NCI-H82 (cell line): ENCODE data around the gene SNRNP200.

ENCODE experiments used
- DNase-seq: peaks from one replicate; lab custom pipeline; 2025; lab: John Stamatoyannopoulos, UW

The SNRNP200 gene

DNA sequence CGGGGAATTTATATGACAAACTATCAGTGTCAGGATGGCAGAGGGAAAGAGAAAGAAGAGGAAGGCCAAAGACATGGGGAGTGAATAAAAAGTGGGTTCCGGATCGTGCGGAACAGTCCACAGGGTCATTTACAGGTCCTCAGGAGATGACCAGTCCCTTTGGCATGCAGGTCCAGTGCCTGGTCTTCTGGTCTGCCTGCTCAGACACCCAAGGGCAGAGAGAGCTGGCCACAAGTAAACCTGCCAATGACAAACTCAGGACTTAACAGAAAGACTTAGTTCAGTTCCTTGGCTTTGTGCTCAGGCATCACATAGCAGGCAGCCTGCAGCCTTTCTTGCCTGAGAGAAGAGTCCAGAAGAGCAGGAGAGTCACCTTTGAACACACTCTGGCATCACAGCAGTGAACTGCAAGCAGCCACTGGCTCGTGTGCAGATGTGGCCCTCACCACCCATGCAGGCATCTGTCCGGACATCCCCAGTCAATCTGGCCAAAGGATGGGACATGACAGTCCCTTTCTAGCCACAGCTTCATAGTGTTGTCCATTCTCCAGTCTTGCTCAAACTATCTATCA lies 53.5 kb downstream of the SNRNP200 start:
- DNase-seq, result peak; percentile 39

DNA sequence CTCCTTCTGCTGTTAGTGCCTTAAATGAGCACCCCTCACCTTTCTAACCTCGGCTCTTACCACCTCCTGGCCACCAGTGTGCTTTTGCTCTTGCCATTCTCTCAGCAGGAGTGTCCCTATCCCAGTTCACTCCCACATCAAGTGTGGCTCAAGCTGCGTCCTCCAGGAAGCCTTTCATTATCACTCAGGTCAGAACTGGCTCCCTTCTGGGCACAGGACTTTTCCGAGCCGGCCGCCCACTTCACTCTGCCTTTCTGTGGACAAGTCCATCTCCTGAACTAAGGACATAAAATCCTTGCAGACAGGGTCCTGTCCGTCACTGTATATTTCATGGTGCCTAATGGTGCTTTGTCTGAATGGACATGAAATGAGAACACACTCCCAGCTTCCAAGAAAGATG lies 55.2 kb downstream of the SNRNP200 start:
- DNase-seq, result no peak

DNA sequence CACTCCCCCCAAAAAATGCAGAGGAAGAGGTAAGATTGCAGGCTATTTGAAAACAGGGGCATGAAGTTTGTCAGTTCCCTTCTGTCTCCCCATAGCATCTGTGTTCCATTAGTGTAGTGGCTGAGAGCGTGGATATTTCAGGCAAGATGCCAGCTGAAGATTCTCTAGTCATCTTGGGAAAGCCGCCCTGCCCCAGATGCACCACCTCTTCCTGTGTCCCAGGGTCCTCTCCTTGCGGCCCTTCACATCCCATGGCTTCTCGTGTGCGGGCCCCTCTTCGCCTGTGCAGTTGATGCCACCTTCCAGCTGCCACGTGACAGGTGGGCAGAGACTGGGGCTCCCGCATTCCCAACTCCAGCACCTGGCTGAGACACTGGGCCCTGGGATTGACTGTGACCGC lies 55.7 kb downstream of the SNRNP200 start:
- DNase-seq, result no peak

DNA sequence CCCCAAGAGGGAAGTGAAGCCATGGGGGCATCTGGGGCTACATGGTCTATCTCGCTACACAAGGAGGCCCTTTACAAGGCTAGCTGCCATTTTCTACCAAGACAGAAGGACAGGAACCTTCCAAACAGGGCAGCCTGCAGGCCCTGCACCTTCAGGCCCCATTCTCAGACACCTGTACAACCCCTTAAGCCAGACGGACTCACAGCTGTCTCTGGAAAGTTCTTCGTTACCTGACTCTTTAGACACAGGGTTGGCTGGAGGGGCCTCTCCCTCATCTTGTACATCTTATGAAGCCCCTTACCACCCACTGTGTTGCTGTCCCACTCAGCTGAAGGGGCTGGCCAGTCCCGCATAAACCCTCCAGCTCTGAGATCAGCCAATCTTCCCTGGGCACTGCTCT lies 56.7 kb downstream of the SNRNP200 start:
- DNase-seq, result no peak

DNA sequence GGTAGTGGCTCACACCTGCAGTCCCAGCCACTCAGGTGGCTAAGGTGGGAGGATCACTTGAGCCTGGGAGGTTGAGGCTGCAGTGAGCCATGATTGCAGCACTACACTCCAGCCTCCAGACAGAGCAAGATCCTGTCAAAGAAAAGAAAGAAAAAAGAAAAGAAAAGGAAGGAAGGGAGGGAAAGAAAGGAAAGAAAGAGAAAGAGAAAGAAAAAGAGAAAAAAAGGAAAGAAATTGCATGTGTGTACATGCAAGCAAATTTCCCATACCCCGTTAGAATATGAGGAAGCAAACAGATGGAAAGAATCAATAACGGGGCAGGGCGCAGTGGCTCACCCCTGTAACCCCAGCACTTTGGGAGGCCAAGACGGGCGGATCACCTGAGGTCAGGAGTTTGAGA lies 57.5 kb downstream of the SNRNP200 start:
- no peak for DNase-seq

DNA sequence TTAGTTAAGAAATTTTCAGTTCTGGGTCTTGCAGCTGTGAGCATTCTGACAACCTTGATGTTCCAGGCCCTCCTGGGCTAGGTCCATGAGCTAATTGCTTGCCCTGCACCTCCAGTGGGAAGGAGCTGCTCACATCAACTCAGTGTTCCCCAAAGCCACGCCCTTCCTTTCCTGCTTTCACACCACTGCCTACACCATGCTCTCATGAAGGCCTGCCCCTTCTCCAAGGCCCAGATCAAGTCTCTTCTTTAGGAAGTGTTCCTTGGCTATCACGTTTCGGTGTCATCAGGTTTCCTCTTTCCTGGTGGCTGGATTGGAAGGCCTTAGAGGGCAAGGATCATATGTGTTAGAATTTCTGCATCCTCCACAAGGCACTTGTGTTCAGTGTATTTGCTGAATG lies 58.3 kb downstream of the SNRNP200 start:
- no peak for DNase-seq

DNA sequence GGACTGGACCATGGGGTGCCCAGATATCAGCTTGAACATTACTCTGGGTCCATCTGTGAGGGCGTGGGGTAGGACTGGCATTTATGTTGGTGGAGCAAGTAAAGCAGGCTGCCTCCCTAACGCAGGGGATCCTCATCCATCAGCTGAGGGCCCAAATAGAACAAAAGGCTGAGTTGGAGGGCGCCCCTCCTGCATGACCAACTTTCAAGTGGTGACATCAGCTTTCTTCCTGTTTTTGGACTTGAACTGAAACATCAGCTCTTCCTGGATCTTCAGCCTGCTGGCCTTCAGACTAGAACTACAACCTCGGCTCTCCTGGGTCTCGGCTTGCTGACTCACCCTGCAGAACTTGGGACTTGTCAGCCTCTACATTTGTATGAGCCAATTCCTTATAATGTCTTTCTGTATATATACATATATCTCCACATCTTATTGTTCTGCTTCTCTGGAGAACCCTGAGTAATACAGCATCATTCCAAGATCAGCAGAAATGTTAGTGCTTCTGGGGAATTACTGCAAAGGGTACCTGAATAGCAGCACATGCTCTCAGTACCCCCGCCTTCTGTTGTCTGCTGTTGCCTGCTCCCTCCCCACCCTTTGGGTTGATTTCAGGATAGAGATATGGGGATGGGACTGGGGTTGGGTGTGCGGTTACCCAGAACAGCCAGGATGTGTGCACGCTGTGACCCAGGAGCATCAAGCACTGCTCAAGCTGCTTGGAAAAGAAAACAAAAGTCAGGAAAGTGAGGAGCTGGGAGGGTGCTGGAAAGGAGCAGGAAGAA lies 59.5 kb downstream of the SNRNP200 start:
- DNase-seq, result no peak

DNA sequence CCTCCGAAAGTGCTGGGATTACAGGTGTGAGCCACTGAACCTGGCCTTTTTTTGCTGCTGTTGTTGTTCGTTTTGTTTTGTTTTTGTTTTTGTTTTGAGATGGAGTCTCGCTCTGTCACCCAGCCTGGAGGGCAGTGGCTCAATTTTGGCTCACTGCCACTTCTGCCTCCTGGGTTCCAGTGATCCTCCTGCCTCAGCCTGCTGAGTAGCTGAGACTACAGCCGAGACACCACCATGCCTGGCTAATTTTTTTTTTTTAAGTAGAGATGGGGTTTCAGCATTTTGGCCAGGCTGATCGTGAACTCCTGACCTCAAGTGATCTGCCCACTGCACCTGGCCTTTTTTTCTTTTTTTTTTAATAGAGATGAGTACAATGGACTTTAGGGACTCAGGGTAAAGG lies 61.5 kb downstream of the SNRNP200 start:
- no peak for DNase-seq

DNA sequence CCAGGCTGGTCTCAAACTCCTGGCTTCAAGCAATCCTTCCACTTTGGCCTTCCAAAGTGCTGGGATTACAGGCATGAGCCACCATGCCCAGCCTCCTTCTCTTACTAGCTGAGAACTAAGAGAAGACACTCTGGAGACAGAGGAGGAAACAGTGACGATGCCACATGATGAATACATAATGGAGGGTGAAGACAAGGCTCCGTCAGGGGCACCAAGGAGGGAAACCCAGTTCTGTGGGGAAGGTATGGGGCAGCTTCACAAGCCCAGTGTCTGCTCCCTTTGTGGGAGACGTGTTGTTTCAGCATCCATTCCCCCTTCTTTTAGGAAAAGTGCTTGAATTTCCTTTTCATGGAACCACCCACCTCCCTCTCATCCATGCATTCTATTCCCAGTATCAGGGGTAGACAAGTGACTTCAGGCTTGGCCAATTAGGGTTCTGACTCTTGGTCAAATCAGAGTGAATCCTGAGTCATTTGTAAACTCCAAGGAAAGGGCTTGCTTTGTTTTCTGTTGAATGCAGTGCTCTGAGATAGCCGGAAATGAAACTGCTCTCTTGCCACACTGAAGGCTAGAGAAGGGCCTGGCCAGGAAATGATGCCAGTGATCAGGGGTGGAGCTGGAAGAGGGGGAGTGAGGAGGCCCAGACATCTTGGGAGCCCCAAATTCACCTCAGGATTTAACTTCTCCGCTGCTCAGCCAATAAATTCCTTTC lies 63.3 kb downstream of the SNRNP200 start:
- no peak for DNase-seq

DNA sequence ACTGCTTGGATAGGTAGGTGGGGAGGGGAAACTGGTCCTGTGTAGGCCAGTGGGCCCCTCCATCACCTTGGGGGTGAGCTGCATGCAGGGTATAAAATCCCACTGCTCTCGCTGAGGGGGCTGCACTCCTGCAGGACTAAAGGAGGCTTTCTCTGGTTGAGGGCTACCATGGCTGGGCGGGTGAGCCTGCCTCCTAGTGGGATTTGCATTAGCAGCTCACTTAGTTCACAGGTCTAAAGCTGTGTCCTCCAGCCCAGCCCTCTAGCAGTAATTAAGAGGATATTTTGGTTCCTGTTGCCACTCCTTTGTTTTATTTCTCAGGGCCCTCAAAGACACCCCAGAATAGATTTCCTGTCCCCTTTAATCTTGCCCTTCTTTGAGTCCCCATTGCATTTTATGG lies 64.1 kb downstream of the SNRNP200 start:
- peak; percentile 22 for DNase-seq

DNA sequence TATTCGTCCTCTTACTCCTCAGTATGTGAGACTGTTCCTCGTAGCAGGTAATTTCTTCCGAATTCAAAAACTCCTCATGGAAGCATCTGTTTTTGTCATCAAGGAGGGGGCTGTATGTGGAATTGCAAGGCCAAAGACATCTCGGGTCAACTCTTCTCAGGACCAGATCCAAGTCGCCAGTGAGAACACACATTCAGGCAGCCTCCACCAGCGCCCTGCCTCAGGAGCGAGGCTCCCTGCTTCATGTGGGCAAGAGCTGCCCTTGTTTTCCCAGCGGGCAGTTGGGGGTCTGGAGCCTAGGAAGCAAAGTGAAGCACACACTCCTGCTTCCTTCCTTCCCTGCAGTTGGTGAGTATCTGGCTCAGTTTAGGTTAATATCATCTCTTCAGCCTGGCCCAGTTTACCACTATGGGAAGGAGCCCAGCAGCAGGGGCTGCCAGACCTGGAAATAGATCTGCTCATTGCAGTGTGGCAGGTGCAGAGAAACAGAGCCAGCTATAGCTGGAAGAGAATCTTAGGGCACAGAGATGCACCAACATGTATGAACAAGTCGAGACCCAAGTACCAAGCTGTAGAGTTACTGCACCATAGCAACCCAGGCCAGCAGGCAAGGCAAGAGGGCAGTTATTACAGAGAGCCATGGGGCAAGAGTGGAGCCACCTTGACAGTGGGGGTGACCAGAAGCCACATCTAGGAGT lies 64.9 kb downstream of the SNRNP200 start:
- DNase-seq, result no peak

DNA sequence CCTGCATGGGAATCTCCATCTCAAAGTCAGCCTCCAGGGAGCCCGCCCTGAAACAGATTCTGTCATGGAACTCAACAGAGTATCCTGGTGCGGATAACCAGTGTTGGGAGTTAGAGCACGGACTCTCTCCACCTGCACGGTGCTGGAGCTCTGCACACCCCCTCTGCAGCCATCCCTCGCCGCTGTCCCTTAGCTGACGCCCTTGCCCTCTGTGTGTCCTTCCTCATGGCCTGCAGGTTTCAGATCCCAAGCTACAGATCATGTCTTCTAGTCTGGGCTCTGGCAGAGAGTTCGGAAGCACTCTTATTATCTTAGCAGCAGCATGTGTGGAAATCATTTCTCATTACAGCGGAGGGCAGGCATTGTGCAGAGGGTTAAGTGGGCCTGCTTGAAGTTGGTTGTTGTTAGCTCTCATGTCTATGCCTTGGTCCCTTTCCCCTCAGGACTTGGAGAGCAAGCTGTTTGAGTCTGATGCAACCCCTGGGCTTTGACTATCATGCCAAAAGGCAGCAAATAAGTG lies 65.5 kb downstream of the SNRNP200 start:
- no peak for DNase-seq

DNA sequence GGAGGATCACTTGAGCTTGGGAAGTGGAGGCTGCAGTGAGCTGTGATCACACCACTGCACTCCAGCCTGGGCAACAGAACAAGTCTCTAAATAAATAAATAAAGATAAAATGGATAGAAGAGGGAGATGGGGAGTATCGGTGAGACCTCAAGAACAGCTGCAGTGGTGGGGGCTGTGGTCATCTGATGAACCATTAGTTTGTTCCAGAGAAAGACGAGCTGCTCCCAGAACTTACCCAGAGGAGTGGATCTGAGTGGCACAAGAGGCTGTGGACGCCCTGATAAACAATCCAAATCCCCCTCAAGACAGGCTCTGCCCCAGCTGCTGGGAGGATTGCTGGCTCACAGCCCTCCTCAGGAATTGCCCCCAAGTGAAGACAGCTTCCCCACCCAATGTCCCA lies 66.3 kb downstream of the SNRNP200 start:
- DNase-seq, result no peak

DNA sequence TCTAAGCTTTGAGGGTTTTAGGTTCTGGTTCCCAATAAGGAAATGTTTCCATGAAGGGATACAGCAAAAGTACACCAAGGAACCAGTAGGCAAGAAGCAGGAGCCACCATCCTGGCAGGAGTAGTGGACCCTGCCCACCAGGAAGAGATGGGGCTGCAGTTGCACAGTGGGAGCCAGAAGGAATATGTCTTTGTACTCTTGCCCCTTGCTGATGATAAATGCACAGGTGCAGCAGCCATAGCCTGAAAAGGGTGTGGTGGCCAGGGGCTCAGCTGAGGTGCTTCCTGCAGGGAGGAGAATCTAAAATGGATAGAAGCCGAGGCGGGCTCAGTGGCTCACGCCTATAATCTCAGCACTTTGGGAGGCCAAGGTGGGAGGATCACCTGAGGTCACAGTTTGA lies 67.1 kb downstream of the SNRNP200 start:
- no peak for DNase-seq

DNA sequence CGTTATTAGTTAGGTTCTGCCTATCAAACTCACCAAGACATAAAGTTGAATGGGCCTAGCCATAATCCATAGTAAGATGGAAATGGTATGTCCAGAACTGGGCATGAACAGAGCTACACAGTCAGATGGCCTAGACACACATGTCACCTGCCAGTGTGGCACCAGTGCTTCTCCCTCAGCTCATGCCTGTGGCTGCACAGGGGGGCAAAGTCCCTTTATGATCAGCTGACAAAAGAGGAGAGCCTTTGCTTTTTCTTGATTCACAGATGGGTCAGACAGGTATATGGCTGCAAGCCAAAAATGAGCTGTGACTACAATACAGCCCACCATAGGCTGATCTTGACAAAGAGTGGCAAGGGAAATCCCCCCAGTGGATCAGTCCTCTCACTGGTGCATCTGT lies 68.5 kb downstream of the SNRNP200 start:
- no peak for DNase-seq

DNA sequence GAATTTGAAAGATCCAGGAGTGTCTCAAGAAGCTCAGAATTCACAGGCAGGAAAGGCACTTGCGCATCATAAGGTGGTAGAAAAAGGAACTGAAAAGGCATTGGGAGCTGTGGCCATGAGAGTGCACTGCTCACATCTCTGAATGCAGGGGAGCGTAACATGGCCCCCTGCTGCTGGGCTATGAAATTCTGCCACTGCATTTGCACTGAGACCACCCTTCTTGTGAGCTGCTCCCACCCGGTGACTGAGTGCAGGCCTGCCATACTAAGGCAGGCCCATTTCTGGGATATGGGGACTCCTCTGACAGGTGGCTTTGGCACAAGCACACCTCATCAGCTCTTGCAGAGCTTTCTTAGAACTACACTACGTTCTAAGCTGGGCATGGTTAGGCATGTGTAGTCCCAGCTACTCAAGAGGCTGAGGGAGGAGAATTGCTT lies 71.4 kb downstream of the SNRNP200 start:
- no peak for DNase-seq

DNA sequence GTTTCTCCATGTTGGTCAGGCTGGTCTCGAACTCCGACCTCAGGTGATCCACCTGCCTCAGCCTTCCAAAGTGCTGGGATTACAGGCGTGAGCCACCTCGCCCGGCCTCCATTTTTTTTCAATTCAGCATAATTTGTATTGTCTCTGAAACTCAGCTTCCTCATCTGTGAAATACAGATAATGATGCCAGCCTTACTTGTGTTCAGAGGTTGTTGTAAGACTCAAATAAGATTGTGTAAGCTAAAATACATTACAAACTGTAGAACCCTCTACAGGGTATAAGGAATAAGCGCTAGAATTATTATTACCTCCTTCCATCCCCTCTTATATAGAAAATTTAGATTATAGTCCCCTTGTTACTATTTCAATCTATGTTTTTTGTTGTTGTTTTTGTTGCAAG lies 71.9 kb downstream of the SNRNP200 start:
- DNase-seq, result no peak

DNA sequence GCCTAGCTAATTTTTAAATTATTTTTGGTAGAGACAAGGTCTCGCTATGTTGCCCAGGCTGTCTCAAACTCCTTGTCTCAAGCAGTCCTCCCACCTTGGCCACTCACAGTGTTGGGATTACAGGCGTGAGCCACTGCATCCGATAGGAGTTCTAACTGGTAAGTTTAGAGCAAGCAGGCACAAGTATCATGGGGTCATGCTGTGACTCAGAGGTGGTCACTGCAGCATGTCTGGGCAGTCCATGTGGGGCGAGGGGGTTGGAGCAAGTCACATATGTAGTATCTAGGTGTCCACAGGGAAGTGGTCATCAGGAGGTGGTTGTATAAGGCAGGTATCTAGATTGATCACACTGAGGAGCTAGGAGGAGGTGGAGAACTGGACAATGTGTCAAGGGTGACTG lies 74.0 kb downstream of the SNRNP200 start:
- no peak for DNase-seq

DNA sequence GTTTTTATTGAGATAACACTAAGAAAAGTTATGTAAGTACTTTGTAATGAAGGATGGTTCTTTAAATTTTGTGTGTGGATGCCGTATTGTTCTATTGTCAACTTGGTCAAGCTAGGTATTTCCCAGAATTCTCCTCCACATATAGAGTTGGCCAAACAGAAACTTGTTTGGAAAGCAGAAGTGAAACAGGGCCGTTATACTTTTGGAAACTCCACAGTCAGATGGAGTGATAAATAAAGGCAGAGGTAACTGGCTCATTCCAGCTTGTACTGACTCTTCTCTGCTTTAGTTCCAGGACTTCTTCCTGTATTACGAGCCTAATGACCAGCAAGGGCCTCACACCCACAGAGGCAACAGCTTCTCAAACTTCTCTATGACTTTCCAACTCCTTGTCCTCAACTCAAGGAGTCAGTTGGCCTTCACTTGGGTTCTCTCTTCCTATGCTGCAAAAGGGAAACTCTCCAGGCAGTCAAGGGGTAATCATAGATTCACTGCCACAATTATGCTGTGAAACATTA lies 80.3 kb downstream of the SNRNP200 start:
- no peak for DNase-seq
